GM23338 (cell line): ENCODE results near the gene NFIC. TPM values are rescaled to one million over a fixed set of nuclear protein-coding genes. Genes with fewer than 3 reads are reported as not detected.

Source experiments
- ATAC-seq: fragments of 200-7000 bp; cut with Tn5 transposase; 3 replicates; pipeline ENCODE4 v1.9.1; 2020
- DNase-seq: peaks from one replicate; pipeline ENCODE4 v3.0.0-alpha.2; 2015; ENCODE audit warnings: low spot score
- H2AFZ ChIP-seq: fragments of 200-600 bp; sonication (generic); 2 replicates; pipeline ENCODE4 v1.8.0; 2016; ENCODE audit warnings: antibody characterized with exemption, mild to moderate bottlenecking, moderate library complexity
- H3F3A ChIP-seq: fragments of 200-600 bp; sonication (generic); replicated peaks from 2 replicates; pipeline ENCODE4 v1.8.0; 2017; ENCODE audit warnings: antibody characterized with exemption, mixed run types, low read depth
- H3K27ac ChIP-seq: fragments of 200-600 bp; sonication (generic); 2 replicates; pipeline ENCODE4 v1.6.1; 2016; ENCODE audit warnings: low read depth
- H3K27me3 ChIP-seq: fragments of 200-600 bp; sonication (generic); 2 replicates; pipeline ENCODE4 v1.8.0; 2016; ENCODE audit warnings: mild to moderate bottlenecking, mixed run types, moderate library complexity; ENCODE audit not compliant: insufficient read depth
- H3K36me3 ChIP-seq: fragments of 200-600 bp; sonication (generic); 2 replicates; pipeline ENCODE4 v1.8.0; 2016; ENCODE audit warnings: mild to moderate bottlenecking; ENCODE audit not compliant: insufficient read depth
- H3K4me1 ChIP-seq: fragments of 200-600 bp; sonication (generic); 2 replicates; pipeline ENCODE4 v1.8.0; 2016; ENCODE audit warnings: mild to moderate bottlenecking, moderate library complexity; ENCODE audit not compliant: insufficient read depth
- H3K4me2 ChIP-seq: fragments of 200-600 bp; sonication (generic); 2 replicates; pipeline ENCODE4 v1.7.1; 2017; ENCODE audit warnings: mixed run types
- H3K4me3 ChIP-seq: fragments of 200-600 bp; sonication (generic); 2 replicates; pipeline ENCODE4 v1.6.1; 2016; ENCODE audit warnings: mixed run types
- H3K79me2 ChIP-seq: fragments of 200-600 bp; sonication (generic); replicated peaks from 2 replicates; pipeline ENCODE4 v1.8.0; 2017; ENCODE audit warnings: mild to moderate bottlenecking; ENCODE audit not compliant: insufficient read depth
- H3K9me2 ChIP-seq: fragments of 200-600 bp; sonication (generic); 2 replicates; pipeline ENCODE4 v1.8.0; 2017; ENCODE audit not compliant: insufficient read depth
- H4K20me1 ChIP-seq: fragments of 200-600 bp; sonication (generic); replicated peaks from 2 replicates; pipeline ENCODE4 v1.8.0; 2017; ENCODE audit warnings: mild to moderate bottlenecking; ENCODE audit not compliant: insufficient read depth
- H3K27ac Mint-ChIP-seq: 2 replicates; pipeline ENCODE4 v1.8.0; 2020; ENCODE audit warnings: inconsistent platforms, mild to moderate bottlenecking, moderate library complexity, mixed read lengths
- H3K27me3 Mint-ChIP-seq: 3 replicates; pipeline ENCODE4 v1.8.0; 2022; ENCODE audit warnings: low read depth, mild to moderate bottlenecking, moderate library complexity, mixed read lengths, inconsistent platforms; ENCODE audit not compliant: insufficient read depth, poor library complexity
- H3K36me3 Mint-ChIP-seq: 3 replicates; pipeline ENCODE4 v1.8.0; 2021; ENCODE audit warnings: low read depth, mild to moderate bottlenecking, inconsistent platforms, moderate library complexity, mixed read lengths
- H3K4me1 Mint-ChIP-seq: 3 replicates; pipeline ENCODE4 v1.8.0; 2020; ENCODE audit warnings: mild to moderate bottlenecking, inconsistent platforms, mixed read lengths
- H3K4me3 Mint-ChIP-seq: 3 replicates; pipeline ENCODE4 v1.8.0; 2021; ENCODE audit warnings: moderate library complexity, mild to moderate bottlenecking, inconsistent platforms, mixed read lengths
- H3K9me3 Mint-ChIP-seq: 3 replicates; pipeline ENCODE4 v1.8.0; 2020; ENCODE audit warnings: moderate library complexity, mild to moderate bottlenecking, inconsistent platforms, mixed read lengths
- EZH2 ChIP-seq: fragments of 200-600 bp; sonication (generic); IDR thresholded peaks from one replicate; pipeline ENCODE4 v1.8.0; 2017; ENCODE audit warnings: antibody characterized with exemption, mild to moderate bottlenecking, low read depth; ENCODE audit not compliant: unreplicated experiment
- JUNB ChIP-seq: IDR thresholded peaks from one replicate; pipeline ENCODE4 v1.6.1; 2016; ENCODE audit warnings: antibody characterized with exemption; ENCODE audit not compliant: unreplicated experiment
- NANOG ChIP-seq: IDR thresholded peaks from 2 replicates; pipeline ENCODE4 v1.6.1; 2016; ENCODE audit warnings: antibody characterized with exemption, borderline replicate concordance
- STAT1 ChIP-seq: IDR thresholded peaks from one replicate; pipeline ENCODE4 v1.6.1; 2016; ENCODE audit warnings: antibody characterized with exemption; ENCODE audit not compliant: unreplicated experiment
- ZNF114 ChIP-seq: fragments of 250-450 bp; sonication (Bioruptor Pico); IDR thresholded peaks from 2 replicates; pipeline ENCODE4 v1.5.0; 2020; ENCODE audit warnings: mild to moderate bottlenecking, moderate library complexity
- ZNF331 ChIP-seq: fragments of 250-450 bp; sonication (Bioruptor Pico); IDR thresholded peaks from 2 replicates; pipeline ENCODE4 v1.5.0; 2020; ENCODE audit warnings: low read depth, mild to moderate bottlenecking, moderate library complexity
- polyA plus RNA-seq: library from polyadenylated mRNA; unstranded; fragments of >200 nt; fragmentation: Nextera tagmentation; extraction: Ambion mirVana; gene quantifications from 2 replicates; pipeline ENCODE4 v1.2.1, GENCODE V29; 2016
- total RNA-seq: library from RNA; depleted of rRNA; stranded (reverse); fragments of >200 nt; shearing (Covaris generic); gene quantifications from 2 replicates; pipeline ENCODE4 v1.2.3, GENCODE V29; 2014
- TF ChIP-seq, protein P1 (sequence below): fragments of 250-450 bp; sonication (Bioruptor Pico); IDR thresholded peaks from 2 replicates; pipeline ENCODE4 v1.5.0; 2020; ENCODE audit warnings: mild to moderate bottlenecking, moderate library complexity
- TF ChIP-seq, protein P2 (sequence below), 2 experiments: fragments of 200-600 bp in 1 of 2; sonication (generic) in 1 of 2; conservative IDR thresholded peaks; 2 replicates each; pipeline versions ENCODE4 v1.5.1 to v1.6.1; 2016 to 2017; ENCODE audit warnings: antibody characterized with exemption in 2 of 2, low read depth in 2 of 2, mild to moderate bottlenecking in 2 of 2, moderate library complexity in 1 of 2
- TF ChIP-seq, protein P3 (sequence below): IDR thresholded peaks from one replicate; pipeline ENCODE4 v1.6.1; 2018; ENCODE audit warnings: antibody characterized with exemption; ENCODE audit not compliant: unreplicated experiment

NFIC gene
- total and polyA plus RNA-seq, 2 experiments from 2014 or later, result 1.3 to 5.3 TPM

DNA sequence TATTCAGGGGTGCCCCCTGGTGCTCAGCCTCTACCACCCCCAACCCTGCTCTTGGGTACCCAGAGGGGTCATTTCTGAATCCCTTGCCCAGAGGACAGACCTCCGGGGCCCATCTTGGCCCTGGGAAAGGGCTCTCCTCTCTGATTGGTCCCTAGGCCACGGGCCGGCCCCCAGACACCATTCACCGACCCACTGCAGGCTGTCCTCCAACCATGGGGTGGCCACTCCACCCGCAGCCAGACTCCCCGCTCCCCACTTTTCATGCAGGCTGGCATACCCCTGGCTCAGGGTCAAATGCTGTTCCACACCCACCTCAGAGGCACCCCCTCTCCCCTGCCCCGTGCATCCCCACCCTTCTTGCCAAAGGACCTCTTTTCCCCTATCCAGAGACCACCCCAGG, 99.2 kb downstream of the NFIC start:
- H3K9me2 ChIP-seq, result no peaks in the 10 kb centered on the region
- peaks cover 6% of the 10 kb centered on the region; the same call in 1 of the 2 replicates for H3F3A ChIP-seq
- no peak overlapping the region for H3K27ac ChIP-seq
- H3K27me3 Mint-ChIP-seq, result peaks cover 51% of the 10 kb centered on the region
- no peak overlapping the region for H3K27ac Mint-ChIP-seq
- peaks cover 7% of the 10 kb centered on the region for H3K4me1 Mint-ChIP-seq
- peaks cover 5% of the 10 kb centered on the region for H4K20me1 ChIP-seq
- peak overlapping the region; percentile 63 for H3K4me3 Mint-ChIP-seq
- peak; percentile 36 for ATAC-seq
- TF ChIP-seq, protein P1, sequence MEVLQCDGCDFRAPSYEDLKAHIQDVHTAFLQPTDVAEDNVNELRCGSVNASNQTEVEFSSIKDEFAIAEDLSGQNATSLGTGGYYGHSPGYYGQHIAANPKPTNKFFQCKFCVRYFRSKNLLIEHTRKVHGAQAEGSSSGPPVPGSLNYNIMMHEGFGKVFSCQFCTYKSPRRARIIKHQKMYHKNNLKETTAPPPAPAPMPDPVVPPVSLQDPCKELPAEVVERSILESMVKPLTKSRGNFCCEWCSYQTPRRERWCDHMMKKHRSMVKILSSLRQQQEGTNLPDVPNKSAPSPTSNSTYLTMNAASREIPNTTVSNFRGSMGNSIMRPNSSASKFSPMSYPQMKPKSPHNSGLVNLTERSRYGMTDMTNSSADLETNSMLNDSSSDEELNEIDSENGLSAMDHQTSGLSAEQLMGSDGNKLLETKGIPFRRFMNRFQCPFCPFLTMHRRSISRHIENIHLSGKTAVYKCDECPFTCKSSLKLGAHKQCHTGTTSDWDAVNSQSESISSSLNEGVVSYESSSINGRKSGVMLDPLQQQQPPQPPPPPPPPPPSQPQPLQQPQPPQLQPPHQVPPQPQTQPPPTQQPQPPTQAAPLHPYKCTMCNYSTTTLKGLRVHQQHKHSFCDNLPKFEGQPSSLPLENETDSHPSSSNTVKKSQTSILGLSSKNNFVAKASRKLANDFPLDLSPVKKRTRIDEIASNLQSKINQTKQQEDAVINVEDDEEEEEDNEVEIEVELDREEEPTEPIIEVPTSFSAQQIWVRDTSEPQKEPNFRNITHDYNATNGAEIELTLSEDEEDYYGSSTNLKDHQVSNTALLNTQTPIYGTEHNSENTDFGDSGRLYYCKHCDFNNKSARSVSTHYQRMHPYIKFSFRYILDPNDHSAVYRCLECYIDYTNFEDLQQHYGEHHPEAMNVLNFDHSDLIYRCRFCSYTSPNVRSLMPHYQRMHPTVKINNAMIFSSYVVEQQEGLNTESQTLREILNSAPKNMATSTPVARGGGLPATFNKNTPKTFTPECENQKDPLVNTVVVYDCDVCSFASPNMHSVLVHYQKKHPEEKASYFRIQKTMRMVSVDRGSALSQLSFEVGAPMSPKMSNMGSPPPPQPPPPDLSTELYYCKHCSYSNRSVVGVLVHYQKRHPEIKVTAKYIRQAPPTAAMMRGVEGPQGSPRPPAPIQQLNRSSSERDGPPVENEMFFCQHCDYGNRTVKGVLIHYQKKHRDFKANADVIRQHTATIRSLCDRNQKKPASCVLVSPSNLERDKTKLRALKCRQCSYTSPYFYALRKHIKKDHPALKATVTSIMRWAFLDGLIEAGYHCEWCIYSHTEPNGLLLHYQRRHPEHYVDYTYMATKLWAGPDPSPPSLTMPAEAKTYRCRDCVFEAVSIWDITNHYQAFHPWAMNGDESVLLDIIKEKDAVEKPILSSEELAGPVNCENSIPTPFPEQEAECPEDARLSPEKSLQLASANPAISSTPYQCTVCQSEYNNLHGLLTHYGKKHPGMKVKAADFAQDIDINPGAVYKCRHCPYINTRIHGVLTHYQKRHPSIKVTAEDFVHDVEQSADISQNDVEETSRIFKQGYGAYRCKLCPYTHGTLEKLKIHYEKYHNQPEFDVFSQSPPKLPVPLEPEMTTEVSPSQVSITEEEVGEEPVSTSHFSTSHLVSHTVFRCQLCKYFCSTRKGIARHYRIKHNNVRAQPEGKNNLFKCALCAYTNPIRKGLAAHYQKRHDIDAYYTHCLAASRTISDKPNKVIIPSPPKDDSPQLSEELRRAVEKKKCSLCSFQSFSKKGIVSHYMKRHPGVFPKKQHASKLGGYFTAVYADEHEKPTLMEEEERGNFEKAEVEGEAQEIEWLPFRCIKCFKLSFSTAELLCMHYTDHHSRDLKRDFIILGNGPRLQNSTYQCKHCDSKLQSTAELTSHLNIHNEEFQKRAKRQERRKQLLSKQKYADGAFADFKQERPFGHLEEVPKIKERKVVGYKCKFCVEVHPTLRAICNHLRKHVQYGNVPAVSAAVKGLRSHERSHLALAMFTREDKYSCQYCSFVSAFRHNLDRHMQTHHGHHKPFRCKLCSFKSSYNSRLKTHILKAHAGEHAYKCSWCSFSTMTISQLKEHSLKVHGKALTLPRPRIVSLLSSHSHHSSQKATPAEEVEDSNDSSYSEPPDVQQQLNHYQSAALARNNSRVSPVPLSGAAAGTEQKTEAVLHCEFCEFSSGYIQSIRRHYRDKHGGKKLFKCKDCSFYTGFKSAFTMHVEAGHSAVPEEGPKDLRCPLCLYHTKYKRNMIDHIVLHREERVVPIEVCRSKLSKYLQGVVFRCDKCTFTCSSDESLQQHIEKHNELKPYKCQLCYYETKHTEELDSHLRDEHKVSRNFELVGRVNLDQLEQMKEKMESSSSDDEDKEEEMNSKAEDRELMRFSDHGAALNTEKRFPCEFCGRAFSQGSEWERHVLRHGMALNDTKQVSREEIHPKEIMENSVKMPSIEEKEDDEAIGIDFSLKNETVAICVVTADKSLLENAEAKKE (CRISPR knock-in tag), result no peak
- TF ChIP-seq STAT1 (no peak), JUNB (no peak), ZNF331 (no peak), EZH2 (no peak), ZNF114 (CRISPR knock-in tag) (no peak), NANOG (no peak)
- TF ChIP-seq, protein P2, sequence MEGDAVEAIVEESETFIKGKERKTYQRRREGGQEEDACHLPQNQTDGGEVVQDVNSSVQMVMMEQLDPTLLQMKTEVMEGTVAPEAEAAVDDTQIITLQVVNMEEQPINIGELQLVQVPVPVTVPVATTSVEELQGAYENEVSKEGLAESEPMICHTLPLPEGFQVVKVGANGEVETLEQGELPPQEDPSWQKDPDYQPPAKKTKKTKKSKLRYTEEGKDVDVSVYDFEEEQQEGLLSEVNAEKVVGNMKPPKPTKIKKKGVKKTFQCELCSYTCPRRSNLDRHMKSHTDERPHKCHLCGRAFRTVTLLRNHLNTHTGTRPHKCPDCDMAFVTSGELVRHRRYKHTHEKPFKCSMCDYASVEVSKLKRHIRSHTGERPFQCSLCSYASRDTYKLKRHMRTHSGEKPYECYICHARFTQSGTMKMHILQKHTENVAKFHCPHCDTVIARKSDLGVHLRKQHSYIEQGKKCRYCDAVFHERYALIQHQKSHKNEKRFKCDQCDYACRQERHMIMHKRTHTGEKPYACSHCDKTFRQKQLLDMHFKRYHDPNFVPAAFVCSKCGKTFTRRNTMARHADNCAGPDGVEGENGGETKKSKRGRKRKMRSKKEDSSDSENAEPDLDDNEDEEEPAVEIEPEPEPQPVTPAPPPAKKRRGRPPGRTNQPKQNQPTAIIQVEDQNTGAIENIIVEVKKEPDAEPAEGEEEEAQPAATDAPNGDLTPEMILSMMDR (conservative IDR thresholded peaks at IDR 0.05; ENCODE audit: low read depth in 2 of 2), result 0 out of 4 replicates have a peak, but pooled peaks of 1 of the 2 experiments have one; percentile 6
- TF ChIP-seq, protein P3, sequence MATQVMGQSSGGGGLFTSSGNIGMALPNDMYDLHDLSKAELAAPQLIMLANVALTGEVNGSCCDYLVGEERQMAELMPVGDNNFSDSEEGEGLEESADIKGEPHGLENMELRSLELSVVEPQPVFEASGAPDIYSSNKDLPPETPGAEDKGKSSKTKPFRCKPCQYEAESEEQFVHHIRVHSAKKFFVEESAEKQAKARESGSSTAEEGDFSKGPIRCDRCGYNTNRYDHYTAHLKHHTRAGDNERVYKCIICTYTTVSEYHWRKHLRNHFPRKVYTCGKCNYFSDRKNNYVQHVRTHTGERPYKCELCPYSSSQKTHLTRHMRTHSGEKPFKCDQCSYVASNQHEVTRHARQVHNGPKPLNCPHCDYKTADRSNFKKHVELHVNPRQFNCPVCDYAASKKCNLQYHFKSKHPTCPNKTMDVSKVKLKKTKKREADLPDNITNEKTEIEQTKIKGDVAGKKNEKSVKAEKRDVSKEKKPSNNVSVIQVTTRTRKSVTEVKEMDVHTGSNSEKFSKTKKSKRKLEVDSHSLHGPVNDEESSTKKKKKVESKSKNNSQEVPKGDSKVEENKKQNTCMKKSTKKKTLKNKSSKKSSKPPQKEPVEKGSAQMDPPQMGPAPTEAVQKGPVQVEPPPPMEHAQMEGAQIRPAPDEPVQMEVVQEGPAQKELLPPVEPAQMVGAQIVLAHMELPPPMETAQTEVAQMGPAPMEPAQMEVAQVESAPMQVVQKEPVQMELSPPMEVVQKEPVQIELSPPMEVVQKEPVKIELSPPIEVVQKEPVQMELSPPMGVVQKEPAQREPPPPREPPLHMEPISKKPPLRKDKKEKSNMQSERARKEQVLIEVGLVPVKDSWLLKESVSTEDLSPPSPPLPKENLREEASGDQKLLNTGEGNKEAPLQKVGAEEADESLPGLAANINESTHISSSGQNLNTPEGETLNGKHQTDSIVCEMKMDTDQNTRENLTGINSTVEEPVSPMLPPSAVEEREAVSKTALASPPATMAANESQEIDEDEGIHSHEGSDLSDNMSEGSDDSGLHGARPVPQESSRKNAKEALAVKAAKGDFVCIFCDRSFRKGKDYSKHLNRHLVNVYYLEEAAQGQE, result no peak
- peak overlapping the region; percentile 69; the same call in 1 of the 2 replicates for H3K4me2 ChIP-seq
- peaks cover 71% of the 10 kb centered on the region for H3K27me3 ChIP-seq
- H2AFZ ChIP-seq, result no peak overlapping the region
- peak; percentile 52 for DNase-seq
- H3K9me3 Mint-ChIP-seq, result peaks cover 29% of the 10 kb centered on the region
- H3K36me3 ChIP-seq, result no peaks in the 10 kb centered on the region
- H3K36me3 Mint-ChIP-seq, result peaks cover 11% of the 10 kb centered on the region; the same call in 2 of the 3 replicates
- H3K4me3 ChIP-seq, result no peak overlapping the region
- peaks cover 16% of the 10 kb centered on the region for H3K4me1 ChIP-seq
- no peaks in the 10 kb centered on the region for H3K79me2 ChIP-seq
